EH (cell line): ENCODE results near the gene MRPL17.

Experiments used
- DNase-seq: peaks from one replicate; pipeline ENCODE4 v3.0.0-alpha.2; 2015; ENCODE audit warnings: low read depth

MRPL17 gene

DNA sequence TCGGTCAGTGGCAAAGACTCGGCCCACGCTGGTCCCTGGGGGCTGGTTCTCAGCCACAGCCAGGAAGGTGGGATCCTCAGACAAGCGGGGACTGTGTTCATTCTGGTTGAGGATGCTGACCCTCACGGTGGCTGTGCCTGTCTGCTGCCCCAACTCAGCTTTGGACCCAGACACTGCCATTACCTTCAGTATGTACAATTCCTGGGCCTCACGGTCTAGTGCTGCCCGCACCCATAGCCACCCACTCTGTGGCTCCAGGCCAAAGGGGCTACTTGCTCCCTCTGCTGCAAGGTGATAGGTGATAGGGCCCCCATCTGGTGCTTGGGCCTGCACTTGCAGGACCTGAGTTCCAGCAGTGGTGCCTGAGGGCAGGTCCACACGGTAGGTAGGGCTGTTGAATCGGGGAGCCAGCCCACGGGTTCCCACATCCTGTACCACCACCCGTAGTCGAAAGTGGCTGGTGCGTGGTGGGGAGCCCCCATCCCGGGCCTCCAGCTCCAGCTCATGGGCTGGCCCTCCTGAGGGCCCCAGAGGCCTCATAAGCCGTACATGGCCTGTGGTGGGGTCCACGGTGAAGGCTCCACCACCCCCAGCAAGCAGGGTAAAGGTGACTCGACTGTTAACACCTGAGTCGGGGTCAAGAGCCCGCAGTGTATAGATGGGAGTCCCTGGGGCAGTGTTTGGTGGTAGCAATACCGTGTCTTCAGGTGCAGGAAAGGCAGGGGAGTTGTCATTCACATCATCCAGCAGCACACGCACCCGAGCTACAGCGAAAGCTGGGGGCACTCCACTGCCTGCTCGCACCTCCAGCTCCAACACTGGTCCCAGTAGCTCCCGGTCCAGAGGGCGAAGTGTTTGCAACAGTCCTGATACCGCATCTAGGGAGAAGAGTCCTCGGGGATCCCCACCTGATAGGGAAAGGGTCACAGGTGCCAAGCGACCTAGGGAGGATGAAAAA, 50.7 kb downstream of the MRPL17 start:
- DNase-seq: no peak

DNA sequence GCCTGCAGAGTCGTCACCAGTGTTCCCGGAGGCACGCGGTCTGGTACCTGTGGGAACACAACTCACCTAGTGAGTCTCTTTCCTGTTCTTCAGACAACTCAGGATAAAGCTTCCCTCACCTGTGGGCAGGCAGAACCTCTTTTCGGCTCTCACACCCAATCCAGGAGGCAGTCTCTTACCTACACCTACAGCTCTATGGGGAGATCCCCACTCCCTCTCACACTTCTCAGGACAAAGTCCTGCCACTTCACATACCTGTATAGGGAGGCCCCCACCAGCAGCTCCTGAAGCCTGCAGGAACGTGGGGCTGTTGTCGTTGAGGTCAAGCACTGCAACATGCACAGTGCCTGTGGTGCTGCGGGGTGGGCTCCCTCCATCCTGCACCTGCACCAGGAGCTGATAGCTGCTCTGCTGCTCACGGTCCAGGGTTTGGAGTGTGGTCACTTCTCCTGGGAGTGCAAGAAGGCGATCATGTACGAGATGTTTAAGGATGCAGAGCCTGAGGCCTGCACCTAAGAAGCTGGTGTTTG, 51.7 kb downstream of the MRPL17 start:
- DNase-seq: no peak

DNA sequence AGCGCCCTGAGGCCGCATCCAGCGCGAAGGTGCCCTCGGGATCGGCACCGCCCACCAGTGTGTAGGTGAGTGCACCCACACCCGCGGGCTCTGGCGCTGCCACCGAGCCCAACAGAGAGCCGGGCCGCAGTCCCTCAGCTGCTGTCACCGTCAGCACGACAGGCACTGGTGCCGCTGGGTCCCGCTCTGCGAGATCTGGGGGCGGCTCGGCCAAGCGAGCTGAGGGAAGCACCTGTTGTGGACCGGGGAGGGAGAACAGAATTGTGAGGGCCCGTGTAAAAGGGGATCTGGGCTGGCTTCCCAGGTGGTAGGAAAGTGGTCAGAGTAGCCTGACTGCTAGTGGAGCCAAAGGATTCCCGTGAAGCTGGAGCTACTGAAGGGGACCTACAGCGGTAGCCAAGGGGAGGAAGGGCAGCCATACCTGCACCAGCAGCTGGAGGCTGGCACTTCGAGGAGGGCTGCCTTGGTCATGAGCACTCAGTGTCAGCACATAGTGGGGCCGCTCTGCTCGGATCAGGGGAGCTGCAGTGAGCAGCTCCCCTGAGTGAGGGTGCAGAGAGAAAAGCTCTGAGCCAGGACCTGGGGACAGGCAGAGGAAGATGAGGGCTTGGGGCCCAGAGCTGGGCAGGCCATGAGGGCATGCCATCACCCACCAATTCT, 52.4 kb downstream of the MRPL17 start:
- DNase-seq: no peak
